NCI-H510A (cell line): ENCODE data around the gene DIAPH3.

ENCODE experiments used
- DNase-seq: peaks from one replicate; lab custom pipeline; 2025; lab: John Stamatoyannopoulos, UW

The DIAPH3 gene

DNA sequence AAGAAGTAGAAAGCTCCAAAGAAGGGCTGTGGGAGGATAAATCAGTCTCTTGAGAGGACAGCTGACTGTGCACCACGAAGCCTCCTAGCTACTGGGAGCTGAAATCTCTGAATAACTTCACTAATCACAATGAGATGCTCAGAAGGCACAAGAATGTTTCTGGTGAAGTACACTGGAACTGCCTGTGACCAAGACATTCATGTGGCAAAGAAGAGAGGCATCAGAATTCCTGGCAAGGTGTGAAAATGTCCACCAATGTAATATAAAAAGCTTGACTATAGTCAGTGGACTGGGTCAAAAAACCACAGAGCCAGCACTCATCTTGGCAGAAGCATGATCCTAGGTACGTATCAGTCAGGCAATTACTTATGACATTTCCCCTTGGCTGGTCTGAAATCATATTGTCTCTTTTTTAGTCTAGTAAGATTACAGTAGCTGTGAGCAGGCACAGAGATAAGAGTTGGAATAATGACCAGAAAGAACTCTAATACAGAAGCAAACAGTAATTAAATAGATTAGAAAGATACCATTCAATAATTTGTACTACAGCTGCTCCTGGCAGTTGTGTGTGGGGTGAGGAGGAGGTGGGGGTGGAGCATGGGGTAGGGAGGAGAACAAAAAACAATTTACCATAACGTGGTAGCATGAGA is 434.7 kb downstream of the DIAPH3 start:
- DNase-seq: no peak

GRCh38 chr13:59721926-59722910 is 441.5 kb downstream of the DIAPH3 start:
- no peak for DNase-seq

GRCh38 chr13:59715611-59716010 is 448.1 kb downstream of the DIAPH3 start:
- no peak for DNase-seq

DNA sequence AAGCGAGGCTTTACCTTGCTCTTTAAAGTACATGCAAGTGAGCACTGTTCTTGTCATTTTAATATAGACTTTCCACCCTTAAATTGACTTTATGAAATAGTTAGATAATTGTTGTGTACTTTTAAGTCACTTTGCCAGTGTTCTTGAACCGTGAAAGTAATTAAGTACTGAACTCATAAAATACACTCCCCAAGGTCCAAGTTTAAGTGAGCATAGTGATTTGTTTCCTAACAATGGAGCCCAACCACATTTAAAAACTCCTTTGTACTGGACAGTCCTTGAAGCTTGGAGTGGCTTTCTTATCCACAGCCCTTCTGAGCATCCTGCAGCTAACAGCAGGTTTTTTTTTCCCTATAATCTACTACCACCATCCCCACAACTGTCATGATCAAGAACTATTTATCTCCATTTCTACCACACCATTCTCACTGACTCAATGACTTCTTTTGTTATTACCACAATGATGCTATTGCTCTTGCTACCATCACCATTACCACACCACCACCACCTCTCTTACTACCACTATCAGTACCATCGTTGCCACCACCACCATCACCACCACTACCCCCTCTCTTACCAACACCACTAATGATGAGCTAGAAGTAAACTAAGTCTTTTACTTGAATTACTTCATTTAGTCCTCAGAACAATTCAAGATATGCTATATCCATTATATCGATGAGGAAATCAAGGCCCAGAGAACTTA is 452.6 kb downstream of the DIAPH3 start:
- no peak for DNase-seq

GRCh38 chr13:59710416-59710815 is 453.3 kb downstream of the DIAPH3 start:
- DNase-seq: no peak

DNA sequence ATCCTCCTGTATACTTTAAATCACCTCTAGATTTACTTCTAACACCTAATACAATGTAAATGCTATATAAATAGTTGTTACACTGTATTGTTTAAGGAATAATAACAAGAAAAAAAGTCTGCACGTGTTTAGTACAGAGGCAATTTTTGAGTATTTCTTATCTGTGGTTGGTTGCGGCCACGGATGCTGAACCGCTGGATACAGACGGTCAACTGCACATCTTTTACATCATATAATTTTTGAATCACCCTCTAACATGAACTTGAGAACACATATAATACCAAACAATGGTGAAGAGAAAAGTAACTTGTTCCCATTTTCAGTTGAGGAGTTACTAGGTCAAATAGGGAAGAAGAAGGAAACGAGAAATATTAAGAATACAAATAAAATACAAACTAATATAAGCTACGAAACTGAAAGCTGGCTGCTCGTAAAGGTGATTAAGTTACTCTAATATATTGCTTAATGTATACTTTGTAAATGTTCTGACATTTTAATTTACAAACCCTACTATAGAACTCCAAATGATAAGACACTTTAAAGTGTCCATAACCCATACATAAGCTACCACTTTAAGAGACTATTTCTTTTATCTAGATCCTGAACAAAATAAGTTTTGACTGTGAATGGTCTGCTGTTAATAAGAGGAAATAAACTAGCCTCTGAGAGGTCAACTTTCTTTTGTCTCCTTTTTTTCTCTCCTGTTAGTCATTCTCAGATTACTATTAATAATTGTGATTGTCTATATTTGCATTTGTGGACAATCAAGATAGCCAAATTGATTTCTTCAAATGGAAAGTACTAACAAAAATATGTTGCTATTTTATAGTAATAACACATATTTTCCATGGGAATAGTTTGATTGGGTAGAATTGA is 457.4 kb downstream of the DIAPH3 start:
- no peak for DNase-seq

DNA sequence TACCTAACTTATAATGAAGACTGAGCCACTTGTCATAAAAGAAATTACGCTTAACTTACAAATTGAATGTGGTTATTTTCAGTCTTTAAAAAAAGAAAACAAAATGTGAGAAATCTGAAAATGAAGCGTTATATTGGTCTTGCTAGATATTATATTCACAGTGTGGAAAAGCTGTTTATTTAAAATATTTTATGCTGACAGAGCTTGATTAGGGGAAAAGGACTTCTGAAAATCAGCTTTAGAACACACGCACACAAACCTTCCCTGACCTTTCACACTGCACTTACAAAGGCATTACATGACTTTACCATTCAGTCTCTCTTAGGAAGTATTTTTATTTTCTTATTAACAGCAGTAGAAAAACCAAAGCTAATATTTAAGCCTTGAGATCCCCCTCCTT is 461.5 kb downstream of the DIAPH3 start:
- no peak for DNase-seq

DNA sequence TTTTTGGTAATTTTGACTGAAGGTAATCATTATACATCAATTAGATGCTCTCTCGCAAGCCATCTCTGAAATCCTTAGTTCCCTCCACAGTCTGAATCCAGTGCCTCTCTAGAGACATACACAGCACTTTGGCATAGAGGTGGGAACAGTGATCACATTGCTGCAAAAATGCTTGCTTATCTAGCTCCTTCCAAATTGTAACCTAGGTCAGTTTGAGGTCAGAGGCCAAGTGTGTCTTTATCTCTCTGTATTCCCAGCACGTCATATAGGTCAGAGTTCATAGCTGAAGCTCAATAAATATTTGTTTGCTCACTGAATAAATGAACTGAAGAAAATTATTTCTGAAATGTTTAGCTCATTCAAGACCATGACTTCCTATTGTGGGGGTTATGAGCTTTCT is 462.5 kb downstream of the DIAPH3 start:
- no peak for DNase-seq

- no peak for DNase-seq
Measured at GRCh38 chr13:59700281-59700680, 463.4 kb downstream of the DIAPH3 start.

DNA sequence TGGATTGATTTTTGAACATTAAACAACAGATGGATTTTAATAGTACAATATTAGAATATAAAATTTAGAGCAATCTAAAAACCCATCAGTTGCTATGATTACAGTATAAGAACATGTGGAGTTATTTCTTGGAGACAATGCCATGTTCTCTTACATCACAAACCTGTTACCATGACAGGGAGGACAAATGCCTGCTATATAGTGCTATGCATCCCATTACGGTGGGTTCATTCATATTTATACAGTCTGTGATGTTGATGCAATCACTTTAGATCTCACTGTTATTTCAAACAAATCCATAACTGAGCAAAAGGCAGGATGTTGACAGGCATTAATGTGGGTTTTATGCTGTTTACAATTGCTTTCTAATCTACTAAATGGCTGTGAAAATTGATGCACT is 467.5 kb downstream of the DIAPH3 start:
- DNase-seq: no peak

DNA sequence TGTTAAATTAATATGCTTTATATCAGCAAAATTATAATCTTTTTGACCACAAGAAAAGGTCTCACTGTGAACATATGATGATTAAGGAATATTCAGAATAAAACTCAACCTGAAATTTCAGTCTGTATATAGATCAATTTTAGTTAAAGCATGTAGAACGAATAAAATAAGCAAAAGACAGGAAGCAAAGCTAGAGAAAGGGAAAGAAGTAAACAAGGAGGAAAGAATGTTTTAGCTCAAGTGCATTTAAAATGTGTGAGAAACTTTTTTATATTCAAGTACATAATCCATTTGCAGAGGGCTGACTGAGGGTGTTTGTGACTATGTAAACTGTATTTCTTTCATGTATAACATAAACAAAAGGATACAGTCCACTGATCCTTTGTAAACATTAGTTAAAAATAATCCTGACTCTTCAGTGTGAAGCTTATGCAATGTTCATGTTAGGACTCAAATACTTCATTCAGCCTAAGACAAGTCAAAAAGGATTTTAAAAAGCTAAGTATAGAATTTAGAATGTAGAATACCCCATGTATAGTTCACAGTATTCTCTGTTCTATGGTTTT is 472.1 kb downstream of the DIAPH3 start:
- no peak for DNase-seq

- no peak for DNase-seq
Measured at GRCh38 chr13:59690857-59691500, 472.7 kb downstream of the DIAPH3 start.

DNA sequence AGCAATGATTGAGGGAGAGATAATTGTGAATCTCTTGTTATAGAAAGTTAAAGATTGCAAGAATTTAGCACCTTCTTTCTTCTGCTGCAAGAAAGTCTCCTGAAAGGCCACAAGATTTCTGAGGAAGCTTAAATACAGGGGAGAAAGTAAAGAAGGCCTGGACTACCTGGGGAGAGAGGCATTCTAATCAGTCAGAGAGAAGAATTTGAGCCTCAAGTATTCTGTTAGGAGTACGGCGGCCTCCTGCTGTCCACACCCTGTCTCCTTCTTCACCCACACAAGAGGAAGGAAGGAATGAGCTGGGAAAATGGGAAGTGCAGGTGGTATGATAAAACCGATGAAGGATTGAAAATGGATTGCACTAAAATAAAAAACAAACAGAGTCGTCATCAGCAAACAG is 474.7 kb downstream of the DIAPH3 start:
- no peak for DNase-seq

DNA sequence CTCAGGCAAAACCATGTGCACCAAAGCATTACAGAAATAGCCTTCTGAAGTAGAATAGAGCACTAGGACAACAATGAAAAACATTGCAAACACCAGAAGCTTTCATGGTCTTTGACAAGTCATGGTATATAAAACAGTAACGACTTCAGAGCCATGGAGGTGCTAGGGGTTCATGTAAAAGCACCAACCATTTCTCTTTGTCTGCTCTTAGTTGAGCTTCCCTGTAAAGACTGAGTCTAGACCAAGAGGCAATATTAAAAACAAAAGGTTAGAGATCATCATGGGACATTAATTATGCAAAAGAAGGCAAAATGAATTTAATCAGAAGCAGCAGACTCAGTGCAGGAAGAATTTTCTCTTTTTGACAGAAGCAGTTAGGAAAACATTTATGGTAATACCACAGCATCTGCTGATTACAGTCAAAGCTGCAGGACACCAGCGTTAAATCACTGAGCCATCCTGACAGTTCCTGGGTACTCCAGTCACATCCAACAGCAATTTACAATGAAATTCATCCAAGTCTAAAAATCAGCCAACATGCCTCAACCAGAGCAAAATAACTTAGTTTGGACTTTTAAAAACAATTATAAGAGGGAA is 476.8 kb downstream of the DIAPH3 start:
- no peak for DNase-seq

DNA sequence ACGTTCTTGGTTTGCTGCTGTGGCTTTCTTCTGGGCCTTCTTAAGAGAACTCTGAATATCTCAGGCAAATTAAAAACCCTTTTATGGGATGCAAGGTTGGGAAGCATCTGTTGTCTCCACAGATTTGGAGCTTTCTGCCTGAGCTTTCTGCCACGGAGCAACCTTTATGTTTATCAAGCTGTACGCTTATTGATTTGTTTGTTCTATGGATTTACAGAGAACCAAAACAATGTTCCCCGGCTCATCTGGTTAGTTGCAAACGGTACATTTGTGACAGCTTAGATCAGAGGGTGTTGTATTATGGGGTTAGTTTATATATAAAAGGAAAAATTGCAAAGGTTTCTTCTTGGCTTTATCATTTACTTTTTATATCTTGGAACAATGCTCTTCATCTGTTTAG is 479.6 kb downstream of the DIAPH3 start:
- DNase-seq: no peak

DNA sequence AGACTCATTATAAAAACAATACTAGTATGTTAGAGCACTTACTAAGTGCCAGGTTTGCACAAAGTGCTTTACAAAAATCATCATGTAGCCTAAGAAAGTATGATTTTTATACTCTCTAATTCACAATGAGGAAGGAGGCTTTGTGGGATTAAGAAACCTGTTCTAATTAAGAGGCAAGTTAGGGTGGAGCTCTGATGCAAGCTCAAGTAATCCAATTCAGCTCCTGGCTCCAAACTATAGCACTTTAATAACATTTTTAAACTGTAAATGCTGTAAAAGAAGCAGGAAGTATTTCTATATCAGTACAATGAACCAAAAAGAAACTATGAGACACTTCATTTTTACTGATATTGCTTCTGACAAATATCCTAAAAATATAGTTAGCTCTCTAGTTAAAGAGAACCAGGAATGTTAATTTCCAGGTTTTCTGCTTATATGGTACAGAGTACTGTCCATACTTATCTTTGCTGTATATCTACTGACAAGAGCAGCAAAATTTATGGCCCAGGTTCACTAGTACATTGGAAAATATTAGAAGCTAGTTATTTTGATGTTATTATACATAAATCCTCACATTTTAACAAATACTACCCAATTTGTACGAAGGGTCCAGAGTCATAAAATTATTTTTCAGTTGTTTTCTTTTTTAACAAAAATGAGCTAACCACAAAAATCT is 482.0 kb downstream of the DIAPH3 start:
- DNase-seq: no peak

GRCh38 chr13:59680429-59681024 is 483.2 kb downstream of the DIAPH3 start:
- no peak for DNase-seq

DNA sequence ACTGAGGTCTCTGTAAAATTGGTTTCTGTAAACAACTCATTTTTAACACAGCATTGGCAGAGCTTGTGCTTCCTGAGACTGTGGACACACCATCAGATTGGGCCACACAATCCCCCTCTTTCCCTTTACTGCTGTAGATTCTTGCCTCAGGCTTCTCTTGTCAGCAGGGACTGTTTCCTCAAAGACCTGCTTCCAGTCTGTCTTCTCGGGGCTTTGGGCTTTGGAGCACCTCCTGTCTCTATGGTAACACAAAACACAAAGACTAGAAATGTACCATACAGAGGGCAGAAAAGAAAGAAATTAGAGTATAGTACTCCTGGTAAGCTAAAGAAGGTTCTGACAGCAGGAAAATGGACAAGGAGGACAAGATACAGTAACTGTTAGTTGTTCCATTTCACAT is 484.5 kb downstream of the DIAPH3 start:
- DNase-seq: no peak
